GM13977 (cell line): ENCODE results near the gene OR10T2.
A peak's percentile ranks its signal among the peaks of the same experiment; 100 is the strongest.
"Not testable (repeated sequence)": the region's sequence is repeated elsewhere in the genome, so short reads cannot be mapped to it uniquely, and the experiment has no call there.

Experiments used
- DNase-seq: peaks from one replicate; pipeline ENCODE4 v3.0.0; 2012; ENCODE audit warnings: low spot score
- CTCF ChIP-seq: IDR thresholded peaks from 2 replicates; pipeline ENCODE4 v1.5.1; 2012; ENCODE audit warnings: mild to moderate bottlenecking, control low read depth; ENCODE audit not compliant: insufficient read depth; ENCODE audit errors: extremely low read depth, missing control alignments
- in situ Hi-C: fragments of 300-500 bp; cut with MboI; formaldehyde crosslinking; loops from one replicate; pipeline ENCODE4 v1.12.0; 2022; ENCODE audit warnings: low sequenced_read_pairs, low pct_unique_long_range_greater_than_20kb, mixed read lengths, inconsistent platforms; ENCODE audit not compliant: unreplicated experiment

Gene OR10T2

GRCh38 chr1:158390331-158390730 lies 8.9 kb downstream of the OR10T2 start:
- TF ChIP-seq CTCF = no peak
- in situ Hi-C loops = no loop called here

GRCh38 chr1:158374860-158375259 lies 24.4 kb downstream of the OR10T2 start:
- TF ChIP-seq CTCF = no peak
- in situ Hi-C loops = no loop called here
- no peak for DNase-seq

More at GRCh38 chr1:158390331-158390730, 8.9 kb downstream of the OR10T2 start:
- no peak for DNase-seq

- DNase-seq, in situ Hi-C loops: not testable (repeated sequence)
Measured at GRCh38 chr1:158374101-158374500, 25.2 kb downstream of the OR10T2 start.

GRCh38 chr1:158371188-158371953 lies 27.9 kb downstream of the OR10T2 start:
- in situ Hi-C loops = no loop called here
- peak; percentile 53 for DNase-seq
- TF ChIP-seq CTCF = no peak

GRCh38 chr1:158366783-158367182 lies 32.5 kb downstream of the OR10T2 start:
- no peak for DNase-seq
- in situ Hi-C loops = no loop called here

GRCh38 chr1:158362941-158363340 lies 36.3 kb downstream of the OR10T2 start:
- DNase-seq = no peak
- TF ChIP-seq CTCF = no peak
- in situ Hi-C loops = no loop called here

More at GRCh38 chr1:158366783-158367182, 32.5 kb downstream of the OR10T2 start:
- TF ChIP-seq CTCF = no peak

GRCh38 chr1:158362482-158362881 lies 36.8 kb downstream of the OR10T2 start:
- no peak for DNase-seq
- in situ Hi-C loops = no loop called here
- TF ChIP-seq CTCF = no peak
